Hepatocyte (in vitro differentiated cells): ENCODE data around the gene CACNG4. TPM values are rescaled to one million over a fixed set of nuclear protein-coding genes. Genes with fewer than 3 reads are reported as not detected.

Experiments
- DNase-seq: peaks from one replicate; pipeline ENCODE4 v3.0.0-alpha.2; 2016; ENCODE audit warnings: low spot score
- H2AFZ ChIP-seq: fragments of 200-600 bp; sonication (generic); 2 replicates; pipeline ENCODE4 v1.6.0; 2016; ENCODE audit warnings: antibody characterized with exemption, mild to moderate bottlenecking
- H3K27ac ChIP-seq: fragments of 200-600 bp; sonication (generic); 2 replicates; pipeline ENCODE4 v1.5.1; 2016; ENCODE audit warnings: mild to moderate bottlenecking
- H3K27me3 ChIP-seq: fragments of 200-600 bp; sonication (generic); 2 replicates; pipeline ENCODE4 v1.6.1; 2016
- H3K36me3 ChIP-seq: fragments of 200-600 bp; sonication (generic); replicated peaks from 2 replicates; pipeline ENCODE4 v1.5.1; 2016; ENCODE audit warnings: low read depth; ENCODE audit not compliant: insufficient read depth
- H3K4me1 ChIP-seq: fragments of 200-600 bp; sonication (generic); 2 replicates; pipeline ENCODE4 v1.5.1; 2016; ENCODE audit warnings: mild to moderate bottlenecking, moderate library complexity; ENCODE audit not compliant: insufficient read depth
- H3K4me2 ChIP-seq: fragments of 200-600 bp; sonication (generic); 2 replicates; pipeline ENCODE4 v1.6.0; 2016
- H3K4me3 ChIP-seq: fragments of 200-600 bp; sonication (generic); 2 replicates; pipeline ENCODE4 v1.5.1; 2016; ENCODE audit warnings: mild to moderate bottlenecking
- H3K79me2 ChIP-seq: fragments of 200-600 bp; sonication (generic); 2 replicates; pipeline ENCODE4 v1.6.0; 2017; ENCODE audit warnings: mild to moderate bottlenecking
- H3K9me2 ChIP-seq: fragments of 200-600 bp; sonication (generic); replicated peaks from 2 replicates; pipeline ENCODE4 v1.6.0; 2017; ENCODE audit warnings: mild to moderate bottlenecking; ENCODE audit not compliant: insufficient read depth
- H3K9me3 ChIP-seq: fragments of 200-600 bp; sonication (generic); 2 replicates; pipeline ENCODE4 v1.5.1; 2016; ENCODE audit warnings: low read depth, mild to moderate bottlenecking
- H4K20me1 ChIP-seq: fragments of 200-600 bp; sonication (generic); 2 replicates; pipeline ENCODE4 v1.6.0; 2016; ENCODE audit warnings: mild to moderate bottlenecking; ENCODE audit not compliant: insufficient read depth, poor library complexity, severe bottlenecking
- EZH2 ChIP-seq: fragments of 200-600 bp; sonication (generic); IDR thresholded peaks from 2 replicates; pipeline ENCODE4 v1.6.1; 2016; ENCODE audit warnings: antibody characterized with exemption, mild to moderate bottlenecking, borderline replicate concordance
- EZH2phosphoT487 ChIP-seq: fragments of 200-600 bp; sonication (generic); IDR thresholded peaks from one replicate; pipeline ENCODE4 v1.6.1; 2018; ENCODE audit warnings: antibody characterized with exemption, mild to moderate bottlenecking, low read depth, moderate library complexity; ENCODE audit not compliant: unreplicated experiment, severe bottlenecking
- WGBS: methylation state at CpG from one replicate; pipeline ENCODE4 v1.1.6; 2016; ENCODE audit warnings: low lambda C conversion rate; ENCODE audit errors: missing lambda C conversion rate; 5-methylcytosine and 5-hydroxymethylcytosine counted together
- polyA plus RNA-seq: library from polyadenylated mRNA; unstranded; fragments of >200 nt; fragmentation: Nextera tagmentation; extraction: Ambion mirVana; gene quantifications from 2 replicates; pipeline ENCODE4 v1.2.1, GENCODE V29; 2016
- total RNA-seq: library from RNA; depleted of rRNA; stranded (reverse); fragments of >200 nt; gene quantifications from 2 replicates; pipeline ENCODE4 v1.2.3, GENCODE V29; 2014
- TF ChIP-seq, protein P1 (sequence below): fragments of 200-600 bp; sonication (generic); IDR thresholded peaks from 2 replicates; pipeline ENCODE4 v1.5.1; 2016; ENCODE audit warnings: antibody characterized with exemption, mild to moderate bottlenecking; ENCODE audit not compliant: poor library complexity

CACNG4 gene
- total and polyA plus RNA-seq, 2 experiments from 2014 or later: 3.5 to 3.9 TPM

DNA sequence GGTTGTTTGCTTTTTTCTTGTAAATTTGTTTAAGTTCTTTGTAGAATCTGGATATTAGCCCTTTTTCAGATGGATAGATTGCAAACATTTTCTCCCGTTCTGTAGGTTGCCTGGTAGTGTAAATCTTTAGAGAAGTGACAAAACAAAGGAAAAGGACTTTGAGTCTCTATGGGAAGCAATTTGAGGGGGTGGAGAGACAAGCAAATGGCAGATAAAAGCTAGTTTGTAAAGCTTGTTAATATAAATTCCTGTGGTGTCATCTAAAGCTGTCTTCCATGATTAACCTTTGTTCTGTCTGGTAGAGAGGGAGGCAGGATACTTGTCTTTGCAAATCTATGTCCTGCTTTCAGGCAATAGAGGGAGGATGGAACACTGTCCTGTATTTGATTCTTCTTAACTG, 40.6 kb upstream of the CACNG4 start:
- H3K79me2 ChIP-seq: no peaks in the 10 kb centered on the region
- no peaks in the 10 kb centered on the region for H3K27me3 ChIP-seq
- H4K20me1 ChIP-seq: no peaks in the 10 kb centered on the region
- no peaks in the 10 kb centered on the region for H3K9me2 ChIP-seq
- no peak overlapping the region for H2AFZ ChIP-seq
- H3K9me3 ChIP-seq: no peaks in the 10 kb centered on the region
- peak overlapping the region; percentile 52 for H3K27ac ChIP-seq
- H3K4me2 ChIP-seq: no peak overlapping the region
- H3K36me3 ChIP-seq: no peaks in the 10 kb centered on the region
- H3K4me1 ChIP-seq: no peaks in the 10 kb centered on the region
- DNase-seq: no peak
- no peak overlapping the region for H3K4me3 ChIP-seq
- TF ChIP-seq, protein P1, sequence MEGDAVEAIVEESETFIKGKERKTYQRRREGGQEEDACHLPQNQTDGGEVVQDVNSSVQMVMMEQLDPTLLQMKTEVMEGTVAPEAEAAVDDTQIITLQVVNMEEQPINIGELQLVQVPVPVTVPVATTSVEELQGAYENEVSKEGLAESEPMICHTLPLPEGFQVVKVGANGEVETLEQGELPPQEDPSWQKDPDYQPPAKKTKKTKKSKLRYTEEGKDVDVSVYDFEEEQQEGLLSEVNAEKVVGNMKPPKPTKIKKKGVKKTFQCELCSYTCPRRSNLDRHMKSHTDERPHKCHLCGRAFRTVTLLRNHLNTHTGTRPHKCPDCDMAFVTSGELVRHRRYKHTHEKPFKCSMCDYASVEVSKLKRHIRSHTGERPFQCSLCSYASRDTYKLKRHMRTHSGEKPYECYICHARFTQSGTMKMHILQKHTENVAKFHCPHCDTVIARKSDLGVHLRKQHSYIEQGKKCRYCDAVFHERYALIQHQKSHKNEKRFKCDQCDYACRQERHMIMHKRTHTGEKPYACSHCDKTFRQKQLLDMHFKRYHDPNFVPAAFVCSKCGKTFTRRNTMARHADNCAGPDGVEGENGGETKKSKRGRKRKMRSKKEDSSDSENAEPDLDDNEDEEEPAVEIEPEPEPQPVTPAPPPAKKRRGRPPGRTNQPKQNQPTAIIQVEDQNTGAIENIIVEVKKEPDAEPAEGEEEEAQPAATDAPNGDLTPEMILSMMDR: no peak
- TF ChIP-seq EZH2phosphoT487 (no peak), EZH2 (no peak)
- 27% methylated on average over 1 of the region's 1 CpG for WGBS

- TF ChIP-seq EZH2phosphoT487 (no peak), EZH2 (no peak)
- TF ChIP-seq, protein P1: no peak
- WGBS: 81% methylated on average over 8 of the region's 8 CpGs
- Histone ChIP-seq H2AFZ (no peak overlapping the region), H3K4me2 (no peak overlapping the region), H4K20me1 (no peaks in the 10 kb centered on the region), H3K79me2 (no peaks in the 10 kb centered on the region), H3K4me3 (no peak overlapping the region), H3K36me3 (no peaks in the 10 kb centered on the region), H3K9me2 (no peaks in the 10 kb centered on the region), H3K27ac (no peak overlapping the region), H3K27me3 (no peaks in the 10 kb centered on the region), H3K4me1 (no peaks in the 10 kb centered on the region), H3K9me3 (no peaks in the 10 kb centered on the region)
- DNase-seq: no peak
Observed at GRCh38 chr17:66925811-66926500, 38.6 kb upstream of the CACNG4 start.

GRCh38 chr17:66928949-66929348, 35.6 kb upstream of the CACNG4 start:
- Histone ChIP-seq H4K20me1 (no peaks in the 10 kb centered on the region), H3K36me3 (no peaks in the 10 kb centered on the region), H3K9me2 (no peaks in the 10 kb centered on the region), H3K27me3 (no peaks in the 10 kb centered on the region), H3K9me3 (no peaks in the 10 kb centered on the region), H3K4me3 (no peak overlapping the region), H2AFZ (no peak overlapping the region), H3K4me2 (no peak overlapping the region), H3K4me1 (no peaks in the 10 kb centered on the region), H3K27ac (no peak overlapping the region), H3K79me2 (no peaks in the 10 kb centered on the region)
- TF ChIP-seq EZH2: no peak
- TF ChIP-seq, protein P1: no peak
- no peak for TF ChIP-seq EZH2phosphoT487
- DNase-seq: no peak
- WGBS: 87% methylated on average over 5 of the region's 5 CpGs
